Stimulated activated CD8-positive, alpha-beta memory T cell treated with anti-CD3 and anti-CD28 coated beads, Interleukin-4, amount 100 ng/mL, for 48 hours (primary cell): ENCODE results near the gene CCDC152.
"Not testable (repeated sequence)": the region's sequence is repeated elsewhere in the genome, so short reads cannot be mapped to it uniquely, and the experiment has no call there.

Source experiments
- DNase-seq: peaks from one replicate; pipeline ENCODE4 v3.0.0-alpha.2; 2020

Gene CCDC152

DNA sequence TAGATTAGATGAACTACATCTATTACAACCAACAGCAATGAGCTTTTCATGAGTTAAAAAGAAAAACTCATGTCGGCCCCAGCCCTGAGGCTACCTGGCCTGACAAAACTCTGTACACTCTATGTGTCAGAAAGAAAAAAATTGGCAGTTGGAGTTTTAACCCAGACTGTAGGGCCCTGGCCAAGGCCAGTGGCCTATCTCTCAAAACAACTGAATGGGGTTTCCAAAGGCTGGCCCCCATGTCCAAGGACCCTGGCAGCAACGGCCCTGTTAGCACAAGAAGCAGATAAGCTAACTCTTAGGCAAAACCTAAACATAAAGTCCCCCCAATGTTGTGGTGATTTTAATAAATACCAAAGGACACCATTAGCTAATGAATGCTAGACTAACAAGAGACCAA lies 59.9 kb downstream of the CCDC152 start:
- DNase-seq: not testable (repeated sequence)

DNA sequence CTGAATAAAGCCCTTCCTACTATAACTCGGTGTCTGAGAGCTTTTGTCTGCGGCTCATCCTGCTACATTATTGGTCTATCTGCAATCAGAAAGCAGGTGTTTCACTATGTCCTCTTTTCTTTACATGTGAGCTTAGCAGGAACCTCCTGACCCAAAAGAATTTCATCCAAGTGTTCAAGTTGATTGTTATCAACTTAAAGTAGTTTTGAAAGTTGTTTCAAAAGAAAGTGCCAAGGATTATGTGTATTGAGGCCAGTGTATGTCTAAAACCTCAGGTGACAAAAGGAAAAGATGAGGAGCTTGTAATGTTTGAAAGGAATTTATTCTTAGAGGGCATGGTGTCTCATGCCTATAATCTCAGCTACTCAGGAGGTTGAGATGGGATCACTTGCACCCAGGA lies 63.1 kb downstream of the CCDC152 start:
- DNase-seq: no peak

DNA sequence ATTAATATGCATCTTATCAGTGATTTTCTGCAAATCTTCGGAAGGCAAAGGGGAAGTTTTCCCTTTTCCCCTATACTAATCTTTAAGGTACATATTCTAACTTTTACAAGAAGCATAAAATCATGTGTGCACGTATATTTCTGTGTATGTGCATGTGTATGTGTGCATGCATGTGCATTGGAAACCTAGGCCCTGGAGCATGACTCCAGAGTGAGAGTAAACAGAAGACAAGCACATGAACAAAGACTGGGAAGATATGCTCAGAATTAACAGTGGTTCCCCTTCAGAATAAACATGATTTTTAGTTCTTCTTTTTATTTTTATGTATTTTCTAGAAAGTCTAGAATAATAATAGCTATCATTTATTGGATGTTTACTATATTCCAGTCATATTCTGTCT lies 65.9 kb downstream of the CCDC152 start:
- no peak for DNase-seq

DNA sequence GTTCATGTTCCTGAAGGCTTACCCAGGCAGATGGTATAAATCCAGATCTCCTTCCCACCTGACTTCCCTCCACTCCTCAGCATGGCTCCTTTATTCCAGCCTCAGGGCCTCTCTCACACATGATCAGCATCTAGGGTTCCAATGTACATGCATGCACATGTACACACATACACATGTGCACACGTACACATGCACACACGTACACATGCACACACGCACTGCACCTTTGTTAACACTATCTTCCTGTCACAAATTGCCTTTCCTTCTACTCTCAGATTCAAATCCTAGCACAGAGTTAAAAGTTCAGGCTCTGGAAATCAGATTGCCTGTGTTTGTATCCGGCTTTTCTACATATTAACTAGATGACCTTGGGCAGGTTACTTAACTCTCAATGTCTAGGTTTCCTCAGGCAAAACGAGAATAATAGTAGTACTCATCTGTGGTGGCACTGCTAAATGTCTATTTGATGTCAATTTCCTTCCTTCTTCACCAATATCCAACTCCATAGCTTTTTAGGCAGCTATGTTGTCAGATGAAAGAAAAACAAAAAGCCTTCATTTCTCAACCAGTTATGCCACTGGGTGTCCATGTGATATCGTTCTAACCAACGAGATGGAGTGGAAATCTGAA lies 67.8 kb downstream of the CCDC152 start:
- DNase-seq: no peak

DNA sequence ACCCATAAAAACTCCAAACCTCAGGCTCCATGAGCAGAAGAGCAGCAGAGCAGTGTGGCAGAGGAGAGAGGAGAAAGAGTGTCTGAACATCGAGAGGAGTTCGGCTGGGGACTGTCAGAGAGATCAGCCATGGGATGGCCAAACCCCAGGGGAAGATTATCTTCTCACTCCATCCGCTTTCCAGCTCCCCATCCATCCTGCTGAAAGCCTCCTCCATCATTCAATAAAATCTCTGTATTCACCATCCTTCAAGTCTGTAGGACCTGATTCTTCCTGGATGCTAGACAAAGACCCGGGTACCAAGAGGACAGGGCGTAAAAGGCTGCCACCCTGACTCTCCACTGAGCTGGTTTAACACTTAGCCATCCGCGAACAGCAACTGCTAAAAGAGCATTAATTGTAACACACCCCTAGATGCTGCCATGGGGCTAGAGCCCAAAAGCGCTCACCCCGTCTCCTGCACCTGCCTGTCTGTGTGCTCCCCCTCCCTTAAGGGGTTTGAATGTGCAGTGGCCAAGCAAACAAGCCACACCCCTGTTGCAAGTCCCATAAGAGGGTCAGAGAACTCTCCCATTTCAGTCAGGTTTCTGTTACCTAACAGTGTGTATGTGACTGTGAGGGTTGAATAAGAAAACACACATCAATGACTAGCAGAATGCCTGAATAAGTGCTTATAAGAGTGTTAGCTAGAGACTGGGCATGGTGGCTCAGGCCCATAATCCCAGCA lies 69.0 kb downstream of the CCDC152 start:
- no peak for DNase-seq

DNA sequence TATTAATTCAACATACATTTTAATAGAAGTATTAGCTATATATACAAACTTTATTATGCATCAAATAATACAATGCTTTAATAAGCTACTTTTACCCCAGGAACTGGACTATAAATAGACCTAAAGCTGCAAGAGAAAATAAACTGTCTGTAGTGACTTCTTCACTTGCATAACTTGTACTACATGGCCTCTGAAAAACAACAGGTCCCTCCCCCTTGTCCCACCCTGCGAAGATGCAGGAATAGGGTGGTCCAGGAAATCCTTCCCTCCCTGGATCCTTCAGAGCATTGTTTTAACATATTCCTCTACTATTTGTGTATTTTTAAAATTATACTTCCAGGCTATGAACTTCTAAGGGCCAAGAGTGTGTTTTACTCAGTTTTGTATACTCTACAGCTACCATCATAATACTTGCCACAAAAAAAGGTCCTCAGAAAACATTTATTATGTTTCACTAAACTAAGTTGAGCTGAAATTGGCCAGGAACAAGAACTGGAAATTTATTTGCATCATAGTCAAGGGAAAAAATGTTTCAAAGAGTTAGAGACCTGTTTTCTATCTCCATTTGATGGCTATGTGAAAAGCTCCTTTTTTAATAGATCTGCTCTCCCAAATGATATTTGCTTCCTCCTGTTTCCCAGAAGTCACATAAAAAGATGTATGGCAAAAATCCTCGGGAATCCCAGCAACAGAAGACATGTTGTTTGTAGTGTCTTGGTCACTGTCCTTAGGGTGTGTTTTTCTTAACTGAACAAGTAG lies 70.3 kb downstream of the CCDC152 start:
- no peak for DNase-seq

DNA sequence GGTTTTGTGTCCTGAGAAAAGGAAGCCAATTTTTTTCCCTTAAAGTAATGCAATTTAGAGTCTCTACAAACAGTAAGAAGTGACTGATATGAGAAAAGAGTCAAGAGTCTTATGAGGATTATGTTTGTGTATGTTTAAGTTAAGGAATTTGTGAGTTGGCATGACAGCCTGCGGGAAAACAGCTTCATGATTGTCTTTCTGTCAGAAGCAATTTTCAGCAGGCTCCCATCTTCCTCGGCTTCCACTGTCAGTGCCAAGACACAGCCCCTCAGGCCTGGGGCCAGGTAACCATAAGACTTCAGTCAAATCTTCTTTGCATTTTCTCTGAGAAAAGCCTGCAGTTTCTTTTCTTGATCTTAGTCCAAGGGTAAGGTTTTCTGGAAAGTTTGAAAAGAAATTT lies 72.1 kb downstream of the CCDC152 start:
- DNase-seq: no peak

DNA sequence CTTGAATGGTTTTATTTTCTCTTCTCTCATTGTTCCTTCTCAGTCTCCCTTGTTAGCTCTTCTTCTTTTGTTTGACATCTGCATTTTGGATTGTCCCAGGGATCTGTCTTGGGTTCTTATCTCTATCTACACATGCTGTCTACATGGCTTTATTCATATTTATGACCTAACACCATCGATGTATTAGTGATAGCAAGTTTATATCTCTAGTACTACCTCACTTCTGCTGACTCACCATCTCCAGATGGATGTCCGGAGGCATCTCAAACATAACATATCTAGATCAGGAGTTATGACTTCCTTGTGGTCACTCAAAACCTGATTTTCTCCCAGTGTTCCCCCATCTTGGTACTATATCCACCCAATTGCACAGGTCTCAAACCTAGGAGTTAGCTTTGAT lies 74.3 kb downstream of the CCDC152 start:
- no peak for DNase-seq

DNA sequence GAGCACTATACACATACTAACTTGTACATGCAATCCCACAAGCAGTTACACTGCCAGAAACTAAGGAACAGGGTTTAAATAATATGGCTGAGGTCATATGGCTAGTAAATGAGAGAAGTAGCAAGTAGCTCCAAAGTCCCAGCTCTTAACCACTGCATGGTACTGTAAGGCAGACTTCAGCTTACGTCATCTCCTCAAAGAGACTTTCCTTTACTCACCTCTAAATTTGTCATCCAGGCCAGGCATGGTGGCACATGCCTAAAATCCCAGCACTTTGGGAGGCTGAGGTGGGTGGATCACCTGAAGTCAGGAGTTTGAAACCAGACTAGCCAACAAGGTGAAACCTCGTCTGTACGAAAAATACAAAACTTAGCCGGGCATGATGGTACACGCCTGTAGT lies 75.4 kb downstream of the CCDC152 start:
- DNase-seq: no peak

DNA sequence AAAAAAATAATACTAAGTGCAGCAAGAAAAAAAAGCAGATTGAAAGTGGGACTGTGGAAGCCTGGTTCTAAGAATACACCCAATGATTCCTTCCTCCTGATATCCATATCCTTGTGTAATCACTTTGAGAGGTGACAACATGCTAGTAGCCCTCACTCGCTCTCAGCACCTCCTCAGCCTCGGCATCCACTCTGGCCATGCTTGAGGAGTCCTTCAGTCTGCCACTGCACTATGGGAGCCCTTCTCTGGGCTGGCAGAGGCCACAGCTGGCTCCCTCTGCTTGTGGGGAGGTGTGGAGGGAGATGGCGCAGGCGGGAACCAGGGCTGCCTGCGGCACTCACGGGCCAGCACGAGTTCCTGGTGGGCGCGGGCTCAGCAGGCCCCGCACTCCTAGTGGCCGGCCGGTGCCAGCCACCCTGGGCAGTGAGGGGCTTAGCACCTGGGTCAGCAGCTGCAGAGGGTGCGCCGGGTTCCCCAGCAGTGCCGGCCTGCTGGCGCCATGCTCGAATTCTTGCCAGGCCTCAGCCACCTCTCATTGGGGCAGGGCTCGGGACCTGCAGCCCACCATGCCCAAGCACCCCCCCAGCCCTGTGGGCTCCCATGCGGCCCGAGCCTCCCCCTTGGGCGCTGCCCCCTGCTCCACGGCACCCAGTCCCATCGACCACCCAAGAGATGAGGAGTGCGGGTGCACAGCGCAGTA lies 79.6 kb downstream of the CCDC152 start:
- DNase-seq: no peak

DNA sequence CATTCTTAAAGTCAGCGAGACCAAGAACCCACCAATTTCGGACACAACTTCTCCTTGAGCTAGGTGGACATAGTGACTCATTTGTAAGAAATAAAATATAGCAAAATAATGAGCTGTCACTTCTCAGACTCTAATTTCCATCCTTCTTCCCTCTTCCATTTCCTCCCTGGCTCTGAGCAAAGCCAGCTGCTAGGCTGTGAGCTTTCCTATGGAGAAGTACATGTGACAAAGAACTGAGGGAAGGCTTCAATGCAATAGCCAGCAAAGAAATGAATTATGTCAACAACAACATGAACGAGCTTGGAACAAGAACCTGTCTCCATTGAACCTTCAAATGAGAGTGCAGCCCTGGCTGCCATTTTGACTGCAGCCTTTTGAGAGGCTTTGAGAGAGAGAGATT lies 81.0 kb downstream of the CCDC152 start:
- DNase-seq: no peak

DNA sequence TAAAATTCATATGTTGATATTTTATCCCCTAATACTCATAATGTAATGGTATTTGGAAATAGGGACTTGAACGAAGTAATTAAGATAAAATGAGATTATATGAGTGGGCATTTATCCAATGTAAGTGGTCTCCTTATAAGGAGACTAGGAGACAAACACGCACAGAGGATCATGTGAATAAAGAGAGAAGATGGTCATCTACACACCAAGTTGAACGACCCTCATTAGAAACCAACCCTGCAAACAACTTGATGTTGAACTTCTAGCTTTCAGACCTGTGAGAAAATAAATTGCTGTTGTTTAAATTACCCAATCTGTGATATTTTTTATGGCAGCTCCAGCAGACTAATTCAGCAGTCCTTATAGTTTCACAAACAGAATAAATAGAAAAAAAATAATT lies 82.6 kb downstream of the CCDC152 start:
- DNase-seq: no peak

DNA sequence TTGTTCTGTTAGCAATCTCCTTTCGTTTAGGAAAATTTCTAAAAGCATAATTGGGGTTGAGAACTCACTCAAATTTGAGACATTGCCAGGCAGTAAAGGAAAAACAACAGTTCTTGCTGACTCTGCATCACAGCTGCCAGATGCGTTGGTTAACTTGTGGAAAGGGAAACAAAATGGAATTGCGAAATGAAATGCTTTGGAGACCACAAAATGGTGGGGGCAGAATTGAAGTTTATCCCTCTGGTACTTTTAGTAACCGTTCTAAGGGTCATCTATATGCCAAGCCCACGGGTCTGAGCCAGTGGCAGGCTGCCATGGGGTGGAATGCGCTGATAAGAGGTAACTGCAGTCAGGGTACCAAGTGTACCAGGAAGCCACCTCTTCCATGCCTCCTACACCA lies 83.7 kb downstream of the CCDC152 start:
- no peak for DNase-seq

DNA sequence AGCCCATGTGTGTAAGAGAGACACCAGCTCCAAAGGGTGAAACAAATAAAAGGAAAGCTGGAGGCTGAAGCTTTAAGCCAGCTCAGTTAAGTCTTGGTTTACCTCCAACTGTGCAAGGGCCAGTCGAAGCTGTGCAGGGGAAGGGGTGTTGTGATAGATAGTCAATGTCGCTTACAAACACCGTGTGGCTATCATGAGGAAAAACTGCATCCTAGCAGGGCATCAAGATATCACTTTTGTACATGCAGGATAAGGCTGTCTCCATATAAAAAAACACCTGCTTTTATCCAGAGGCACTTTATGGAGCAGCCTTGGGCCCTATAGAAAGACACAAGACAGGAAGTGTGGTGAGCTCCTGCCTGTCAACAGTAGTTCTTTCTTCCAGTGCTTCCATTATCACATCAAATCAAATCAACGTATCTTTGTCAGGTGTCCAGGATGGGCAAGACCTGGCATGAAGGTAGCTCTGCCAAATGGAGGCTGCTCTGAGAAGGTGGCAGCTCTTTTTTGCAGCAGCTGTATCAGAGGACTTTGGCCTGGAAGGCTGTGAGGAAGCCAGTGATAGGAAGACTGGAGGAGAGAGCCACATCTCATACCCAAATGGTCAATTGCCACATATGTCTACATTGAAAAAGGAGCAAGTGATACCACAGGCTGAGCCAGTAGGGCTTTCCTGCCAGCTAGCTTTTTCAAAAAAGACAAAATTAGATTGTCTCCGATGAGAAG lies 84.4 kb downstream of the CCDC152 start:
- DNase-seq: no peak

DNA sequence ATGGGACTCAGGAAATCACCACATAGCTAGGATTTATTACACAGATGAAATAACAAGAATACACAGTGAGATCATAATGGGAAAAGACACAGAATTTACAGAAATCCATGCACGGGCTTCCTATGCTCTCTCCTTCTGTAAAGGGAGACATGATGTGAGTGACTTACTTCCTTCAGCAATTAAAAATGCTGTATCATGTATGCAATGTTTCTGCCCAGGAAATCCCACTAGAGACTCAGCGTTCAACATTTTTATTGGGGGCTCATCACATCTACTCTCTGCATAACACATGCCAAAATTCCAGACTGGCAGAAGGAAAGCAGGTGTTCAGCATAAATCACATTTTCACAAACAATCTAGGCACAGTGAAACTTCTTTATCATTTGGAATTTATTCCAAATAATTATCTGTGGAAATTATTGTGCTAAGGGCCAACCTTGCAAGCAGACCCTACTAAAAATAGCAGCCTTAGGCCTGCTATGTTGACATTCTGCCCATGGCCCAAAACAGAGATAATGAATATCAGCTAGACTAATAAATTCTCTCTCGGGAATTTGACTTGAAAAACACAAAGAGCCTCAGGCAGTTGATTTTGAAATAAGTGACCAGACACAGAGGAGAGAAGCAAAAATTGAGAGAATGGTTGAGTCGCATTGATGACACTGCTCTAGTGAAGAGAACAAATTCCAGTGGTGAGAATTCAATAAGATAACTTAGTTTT lies 86.5 kb downstream of the CCDC152 start:
- no peak for DNase-seq

DNA sequence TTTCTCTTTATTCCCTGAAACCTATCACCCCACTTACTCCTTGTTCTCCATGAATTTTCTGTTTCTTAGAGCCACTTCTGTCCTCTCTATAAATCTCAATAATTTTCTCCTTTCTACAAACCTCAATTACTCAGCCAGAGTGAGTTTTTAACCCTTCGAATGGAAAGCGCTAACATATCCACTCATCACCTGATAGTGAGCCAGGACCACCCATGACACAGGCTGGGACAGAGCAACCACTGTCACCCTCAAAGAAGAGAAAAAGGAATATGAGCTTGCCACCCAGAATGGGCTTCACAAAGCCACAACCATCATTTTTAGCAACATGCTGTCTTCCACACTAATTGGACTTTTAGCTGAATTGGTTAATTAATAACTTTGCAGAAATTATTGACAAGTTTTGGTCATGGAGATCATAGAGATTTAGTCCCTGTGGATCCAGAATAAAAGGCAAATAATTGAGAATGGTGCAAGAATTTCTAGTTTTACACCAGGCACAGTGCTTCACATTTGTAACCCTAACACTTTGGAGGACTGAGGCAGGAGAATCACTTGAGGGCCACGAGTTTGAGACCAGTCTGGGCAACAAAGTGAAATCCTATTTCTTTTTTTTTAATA lies 87.2 kb downstream of the CCDC152 start:
- DNase-seq: no peak

DNA sequence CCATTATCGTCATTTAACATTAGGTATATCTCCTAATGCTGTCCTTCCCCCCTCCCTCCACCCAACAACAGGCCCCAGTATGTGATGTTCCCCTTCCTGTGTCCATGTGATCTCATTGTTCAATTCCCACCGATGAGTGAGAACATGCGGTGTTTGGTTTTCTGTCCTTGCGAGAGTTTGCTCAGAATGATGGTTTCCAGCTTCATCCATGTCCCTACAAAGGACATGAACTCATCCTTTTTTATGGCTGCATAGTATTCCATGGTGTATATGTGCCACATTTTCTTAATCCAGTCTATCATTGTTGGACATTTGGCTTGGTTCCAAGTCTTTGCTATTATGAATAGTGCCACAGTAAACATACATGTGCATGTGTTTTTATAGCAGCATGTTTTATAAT lies 87.8 kb downstream of the CCDC152 start:
- not testable (repeated sequence) for DNase-seq

DNA sequence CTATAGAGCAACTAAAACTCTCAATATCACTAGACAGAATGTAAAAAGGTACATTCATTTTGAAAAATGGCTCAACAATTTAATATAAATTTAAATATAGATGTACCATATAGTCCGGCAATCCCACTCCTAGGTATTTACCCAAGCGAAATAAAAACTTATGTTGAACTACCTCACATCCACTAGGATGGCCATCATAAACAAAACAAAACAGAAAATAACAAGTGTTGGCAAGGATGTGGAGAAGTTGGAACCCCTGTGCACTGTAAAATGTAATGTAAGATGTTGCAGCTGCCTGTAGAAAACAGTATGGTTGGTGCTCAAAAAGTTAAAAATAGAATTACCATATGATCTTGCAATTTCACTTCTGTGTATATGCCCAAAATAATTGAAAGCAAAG lies 91.9 kb downstream of the CCDC152 start:
- DNase-seq: no peak

DNA sequence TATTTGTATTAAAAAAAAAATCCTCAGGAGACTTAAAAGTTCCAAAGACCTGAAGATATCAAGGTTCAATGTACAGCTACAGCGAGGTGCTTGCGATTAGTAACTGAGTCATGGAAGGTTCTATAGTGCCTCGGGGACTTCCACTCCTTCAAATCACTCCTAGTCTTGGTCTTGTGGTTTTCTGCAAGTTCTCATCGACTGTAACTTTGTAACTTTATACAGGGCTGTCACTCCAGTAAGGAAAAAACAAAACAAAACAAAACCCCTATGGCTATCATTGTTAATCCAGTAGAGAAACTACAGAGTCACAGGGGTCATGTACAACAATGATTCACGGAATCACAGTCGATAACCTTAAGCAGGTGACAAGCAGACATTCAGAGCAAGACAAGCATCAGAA lies 94.9 kb downstream of the CCDC152 start:
- DNase-seq: no peak
